WTC11 (cell line): Measurements from ENCODE around the gene ADAM22. TPM values are rescaled to one million over a fixed set of nuclear protein-coding genes. Genes with fewer than 3 reads are reported as not detected.

ENCODE experiments used
- ATAC-seq: fragments of 200-7000 bp; cut with Tn5 transposase; 2 replicates; pipeline ENCODE4 v1.10.0; 2021; ENCODE audit warnings: mild to moderate bottlenecking, moderate library complexity
- CTCF ChIA-PET: fragments of 300-600 bp; sonication (Branson Sonifier 250); formaldehyde crosslinking; loops from one replicate; lab custom pipeline; 2021; ENCODE audit warnings: antibody characterized with exemption; lab: Charles Lee
- POLR2A ChIA-PET: fragments of 350-600 bp; sonication (Branson Sonifier 250); formaldehyde crosslinking; loops from one replicate; lab custom pipeline; 2021; ENCODE audit warnings: antibody characterized with exemption; lab: Charles Lee
- DNase-seq: peaks from one replicate; pipeline ENCODE4 v3.0.0; 2021; ENCODE audit warnings: low spot score
- H3K27ac Mint-ChIP-seq: 2 replicates; pipeline ENCODE4 v1.8.0; 2021; ENCODE audit warnings: mixed read lengths
- H3K27me3 Mint-ChIP-seq: 2 replicates; pipeline ENCODE4 v1.8.0; 2021; ENCODE audit warnings: low read depth, mild to moderate bottlenecking, moderate library complexity, mixed read lengths
- H3K36me3 Mint-ChIP-seq: 2 replicates; pipeline ENCODE4 v1.8.0; 2021; ENCODE audit warnings: mixed read lengths
- H3K4me1 Mint-ChIP-seq: 2 replicates; pipeline ENCODE4 v1.8.0; 2022; ENCODE audit warnings: mixed read lengths
- H3K4me3 Mint-ChIP-seq: 2 replicates; pipeline ENCODE4 v1.8.0; 2021; ENCODE audit warnings: mild to moderate bottlenecking, moderate library complexity, mixed read lengths
- H3K9me3 Mint-ChIP-seq: 2 replicates; pipeline ENCODE4 v1.8.0; 2021; ENCODE audit warnings: mixed read lengths
- AFF4 ChIP-seq: sonication (generic); formaldehyde crosslinking; IDR thresholded peaks from 2 replicates; pipeline ENCODE4 v1.8.1; 2023; ENCODE audit warnings: mild to moderate bottlenecking, missing genetic modification reagents, borderline replicate concordance
- AR ChIP-seq: fragments of 250-450 bp; sonication (Bioruptor Pico); IDR thresholded peaks from 2 replicates; pipeline ENCODE4 v1.9.0; 2021; ENCODE audit warnings: mild to moderate bottlenecking
- EMX1 ChIP-seq: fragments of 250-450 bp; sonication (Bioruptor Pico); IDR thresholded peaks from 2 replicates; pipeline ENCODE4 v1.8.0; 2021; ENCODE audit warnings: mild to moderate bottlenecking
- GABPB1 ChIP-seq: sonication (generic); formaldehyde crosslinking; IDR thresholded peaks from 2 replicates; pipeline ENCODE4 v1.8.1; 2023; ENCODE audit warnings: mild to moderate bottlenecking, missing genetic modification reagents
- JAZF1 ChIP-seq: fragments of 250-450 bp; sonication (Bioruptor Pico); IDR thresholded peaks from 2 replicates; pipeline ENCODE4 v1.9.0; 2021; ENCODE audit warnings: moderate library complexity, mild to moderate bottlenecking, inconsistent platforms
- NFE2L1 ChIP-seq: sonication (generic); formaldehyde crosslinking; IDR thresholded peaks from 2 replicates; pipeline ENCODE4 v1.8.1; 2023; ENCODE audit warnings: missing genetic modification reagents
- SMAD3 ChIP-seq: sonication (generic); formaldehyde crosslinking; IDR thresholded peaks from 2 replicates; pipeline ENCODE4 v1.8.0; 2022; ENCODE audit warnings: missing genetic modification reagents, mild to moderate bottlenecking, borderline replicate concordance
- TP53 ChIP-seq: sonication (generic); formaldehyde crosslinking; IDR thresholded peaks from 2 replicates; pipeline ENCODE4 v1.8.1; 2023; ENCODE audit warnings: mild to moderate bottlenecking, missing genetic modification reagents
- USF2 ChIP-seq: sonication (generic); formaldehyde crosslinking; IDR thresholded peaks from 2 replicates; pipeline ENCODE4 v1.8.1; 2023; ENCODE audit warnings: mild to moderate bottlenecking, missing genetic modification reagents, moderate library complexity
- total RNA-seq: library from RNA; stranded (reverse); gene quantifications from 3 replicates; pipeline ENCODE4 v1.2.3, GENCODE V29; 2021
- TF ChIP-seq, protein P1 (sequence below): fragments of 250-450 bp; sonication (Bioruptor Pico); conservative IDR thresholded peaks from 2 replicates; pipeline ENCODE4 v1.9.0; 2021; ENCODE audit warnings: mild to moderate bottlenecking
- TF ChIP-seq, protein P2 (sequence below): sonication (generic); formaldehyde crosslinking; IDR thresholded peaks from 2 replicates; pipeline ENCODE4 v1.8.1; 2023; ENCODE audit warnings: mild to moderate bottlenecking, missing genetic modification reagents
- TF ChIP-seq, protein P3 (sequence below): sonication (generic); formaldehyde crosslinking; IDR thresholded peaks from 2 replicates; pipeline ENCODE4 v1.8.1; 2022; ENCODE audit warnings: missing genetic modification reagents, borderline replicate concordance

The ADAM22 gene
- total RNA-seq, 1 experiment from 2014 or later = 12.4 TPM

DNA sequence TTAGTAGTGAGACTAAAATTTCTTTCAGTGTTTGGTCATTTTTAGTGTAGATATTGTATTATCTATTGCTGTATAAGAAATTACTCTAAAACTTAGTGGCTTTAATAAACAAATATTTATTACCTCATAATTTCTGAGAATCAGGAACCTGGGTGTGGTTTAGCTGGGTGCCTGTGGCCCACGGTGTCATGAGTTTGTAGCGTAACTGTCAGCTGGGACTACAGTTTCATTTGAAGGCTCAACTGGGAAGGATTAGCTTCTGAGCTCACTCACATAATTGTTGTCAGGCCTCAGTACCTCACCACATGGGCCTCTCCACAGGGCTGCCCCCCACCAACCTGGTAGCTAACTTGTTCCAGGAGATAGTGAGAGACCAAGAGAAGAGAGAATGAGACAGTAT is 187.3 kb downstream of the ADAM22 start:
- TF ChIP-seq, protein P1, sequence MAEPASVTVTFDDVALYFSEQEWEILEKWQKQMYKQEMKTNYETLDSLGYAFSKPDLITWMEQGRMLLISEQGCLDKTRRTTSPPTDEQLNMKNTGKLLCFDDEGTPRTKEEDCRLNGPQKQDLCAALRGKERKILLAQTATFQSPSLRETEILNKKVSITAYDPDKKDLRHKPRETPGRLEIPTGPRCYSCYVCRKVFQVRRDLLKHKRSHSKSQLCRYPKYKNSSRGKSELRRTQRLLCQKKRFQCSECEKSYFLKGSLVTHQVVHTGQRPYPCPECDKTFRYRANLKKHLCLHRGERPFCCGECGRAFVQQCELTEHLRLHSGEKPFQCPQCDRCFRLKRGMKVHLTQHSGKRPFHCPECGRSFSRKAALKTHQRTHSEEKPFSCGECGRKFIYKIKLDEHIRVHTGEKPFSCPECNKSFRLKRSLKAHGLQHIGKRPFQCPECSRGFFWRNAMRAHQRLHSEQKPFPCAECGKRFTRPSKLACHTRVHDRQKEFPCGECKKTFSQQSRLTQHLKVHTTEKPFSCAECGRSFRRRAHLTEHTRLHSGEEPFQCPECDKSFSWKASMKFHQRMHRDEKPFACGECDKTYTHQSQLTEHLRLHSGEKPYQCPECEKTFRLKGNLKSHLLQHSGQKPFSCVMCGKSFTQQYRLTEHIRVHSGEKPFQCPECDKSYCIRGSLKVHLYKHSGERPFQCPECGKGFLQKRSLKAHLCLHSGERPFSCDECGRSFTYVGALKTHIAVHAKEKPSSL = no peak
- TF ChIP-seq USF2 (CRISPR knock-in tag) (no peak), EMX1 (CRISPR knock-in tag) (no peak), GABPB1 (no peak), AR (CRISPR knock-in tag) (no peak), JAZF1 (CRISPR knock-in tag) (no peak), TP53 (CRISPR knock-in tag) (no peak), AFF4 (CRISPR knock-in tag) (no peak), NFE2L1 (CRISPR knock-in tag) (no peak), SMAD3 (CRISPR knock-in tag) (no peak)
- TF ChIP-seq, protein P2, sequence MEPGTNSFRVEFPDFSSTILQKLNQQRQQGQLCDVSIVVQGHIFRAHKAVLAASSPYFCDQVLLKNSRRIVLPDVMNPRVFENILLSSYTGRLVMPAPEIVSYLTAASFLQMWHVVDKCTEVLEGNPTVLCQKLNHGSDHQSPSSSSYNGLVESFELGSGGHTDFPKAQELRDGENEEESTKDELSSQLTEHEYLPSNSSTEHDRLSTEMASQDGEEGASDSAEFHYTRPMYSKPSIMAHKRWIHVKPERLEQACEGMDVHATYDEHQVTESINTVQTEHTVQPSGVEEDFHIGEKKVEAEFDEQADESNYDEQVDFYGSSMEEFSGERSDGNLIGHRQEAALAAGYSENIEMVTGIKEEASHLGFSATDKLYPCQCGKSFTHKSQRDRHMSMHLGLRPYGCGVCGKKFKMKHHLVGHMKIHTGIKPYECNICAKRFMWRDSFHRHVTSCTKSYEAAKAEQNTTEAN = no peak
- TF ChIP-seq, protein P3, sequence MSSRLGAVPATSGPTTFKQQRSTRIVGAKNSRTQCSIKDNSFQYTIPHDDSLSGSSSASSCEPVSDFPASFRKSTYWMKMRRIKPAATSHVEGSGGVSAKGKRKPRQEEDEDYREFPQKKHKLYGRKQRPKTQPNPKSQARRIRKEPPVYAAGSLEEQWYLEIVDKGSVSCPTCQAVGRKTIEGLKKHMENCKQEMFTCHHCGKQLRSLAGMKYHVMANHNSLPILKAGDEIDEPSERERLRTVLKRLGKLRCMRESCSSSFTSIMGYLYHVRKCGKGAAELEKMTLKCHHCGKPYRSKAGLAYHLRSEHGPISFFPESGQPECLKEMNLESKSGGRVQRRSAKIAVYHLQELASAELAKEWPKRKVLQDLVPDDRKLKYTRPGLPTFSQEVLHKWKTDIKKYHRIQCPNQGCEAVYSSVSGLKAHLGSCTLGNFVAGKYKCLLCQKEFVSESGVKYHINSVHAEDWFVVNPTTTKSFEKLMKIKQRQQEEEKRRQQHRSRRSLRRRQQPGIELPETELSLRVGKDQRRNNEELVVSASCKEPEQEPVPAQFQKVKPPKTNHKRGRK = no peak
- TF ChIP-seq, all 79 proteins: peak for 0
- Mint-ChIP-seq H3K36me3 (no peaks in the 10 kb centered on the region), H3K4me3 (no peak overlapping the region), H3K4me1 (0 out of 2 replicates have a peak, but pooled peaks cover 2% of the 10 kb centered on the region), H3K27me3 (no peaks in the 10 kb centered on the region), H3K27ac (no peak overlapping the region), H3K9me3 (no peaks in the 10 kb centered on the region)
- DNase-seq (no peak), ATAC-seq (no peak)
- ChIA-PET CTCF (no interaction called here), POLR2A (no interaction called here)
